ENCODE results near the gene OR6N2. TPM values are rescaled to one million over a fixed set of nuclear protein-coding genes. Genes with fewer than 3 reads are reported as not detected.

The OR6N2 gene
- total RNA-seq, 1 experiment from 2014 or later, result not detected

DNA sequence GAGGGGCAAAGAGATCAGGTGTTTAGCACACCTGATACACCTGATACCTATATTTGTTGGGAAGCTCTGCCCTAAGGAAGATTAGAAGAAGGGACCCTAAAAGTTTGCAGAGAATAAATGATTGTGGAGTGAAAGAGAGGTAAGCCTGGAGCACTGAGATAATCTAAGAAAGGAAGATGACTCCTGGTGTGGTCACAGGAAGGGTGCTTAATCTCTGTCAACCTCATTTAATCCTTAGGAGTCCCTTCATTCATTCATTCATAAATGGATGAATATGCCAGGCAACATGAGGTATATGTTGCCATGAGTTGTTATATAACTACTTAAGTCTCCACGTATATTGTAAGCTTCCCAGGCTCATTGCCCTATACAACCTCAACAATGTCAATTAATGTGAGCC lies 34.0 kb upstream of the OR6N2 start:
- Histone ChIP-seq H3K27me3 (replicated peaks; ENCODE audit: insufficient read depth, low read depth, low read length, poor library complexity) (peaks cover 5% of the 10 kb centered on the region), H3K4me3 (ENCODE audit: low read depth, low read length, poor library complexity, severe bottlenecking) (no peak overlapping the region), H3K27ac (ENCODE audit: low read depth, low read length, poor library complexity, severe bottlenecking) (no peak overlapping the region), H3K9me3 (ENCODE audit: low read depth, low read length, poor library complexity, severe bottlenecking) (no peaks in the 10 kb centered on the region), H3K36me3 (ENCODE audit: insufficient read depth, low read length, poor library complexity, severe bottlenecking) (no peaks in the 10 kb centered on the region), H3K4me1 (ENCODE audit: insufficient read depth, low read length, poor library complexity, severe bottlenecking) (no peaks in the 10 kb centered on the region)
- CTCF ChIA-PET, result no interaction called here
- POLR2A ChIA-PET (ENCODE audit: low non-redundant PET), result no interaction called here
- no TSS peak for BruUV-seq (replicated peaks)
- intact Hi-C loops (cut with micrococcal nuclease; ENCODE audit: unreplicated experiment), result no loop called here
- DNase-seq (ENCODE audit: low spot score), result no peak
- TF ChIP-seq EZH2 (IDR thresholded peaks at IDR 0.05; ENCODE audit: borderline replicate concordance, low read depth, low read length, poor library complexity, severe bottlenecking), result no peak
- TF ChIP-seq, protein P1, sequence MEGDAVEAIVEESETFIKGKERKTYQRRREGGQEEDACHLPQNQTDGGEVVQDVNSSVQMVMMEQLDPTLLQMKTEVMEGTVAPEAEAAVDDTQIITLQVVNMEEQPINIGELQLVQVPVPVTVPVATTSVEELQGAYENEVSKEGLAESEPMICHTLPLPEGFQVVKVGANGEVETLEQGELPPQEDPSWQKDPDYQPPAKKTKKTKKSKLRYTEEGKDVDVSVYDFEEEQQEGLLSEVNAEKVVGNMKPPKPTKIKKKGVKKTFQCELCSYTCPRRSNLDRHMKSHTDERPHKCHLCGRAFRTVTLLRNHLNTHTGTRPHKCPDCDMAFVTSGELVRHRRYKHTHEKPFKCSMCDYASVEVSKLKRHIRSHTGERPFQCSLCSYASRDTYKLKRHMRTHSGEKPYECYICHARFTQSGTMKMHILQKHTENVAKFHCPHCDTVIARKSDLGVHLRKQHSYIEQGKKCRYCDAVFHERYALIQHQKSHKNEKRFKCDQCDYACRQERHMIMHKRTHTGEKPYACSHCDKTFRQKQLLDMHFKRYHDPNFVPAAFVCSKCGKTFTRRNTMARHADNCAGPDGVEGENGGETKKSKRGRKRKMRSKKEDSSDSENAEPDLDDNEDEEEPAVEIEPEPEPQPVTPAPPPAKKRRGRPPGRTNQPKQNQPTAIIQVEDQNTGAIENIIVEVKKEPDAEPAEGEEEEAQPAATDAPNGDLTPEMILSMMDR (conservative IDR thresholded peaks at IDR 0.05; ENCODE audit: low read depth, low read length), result no peak

DNA sequence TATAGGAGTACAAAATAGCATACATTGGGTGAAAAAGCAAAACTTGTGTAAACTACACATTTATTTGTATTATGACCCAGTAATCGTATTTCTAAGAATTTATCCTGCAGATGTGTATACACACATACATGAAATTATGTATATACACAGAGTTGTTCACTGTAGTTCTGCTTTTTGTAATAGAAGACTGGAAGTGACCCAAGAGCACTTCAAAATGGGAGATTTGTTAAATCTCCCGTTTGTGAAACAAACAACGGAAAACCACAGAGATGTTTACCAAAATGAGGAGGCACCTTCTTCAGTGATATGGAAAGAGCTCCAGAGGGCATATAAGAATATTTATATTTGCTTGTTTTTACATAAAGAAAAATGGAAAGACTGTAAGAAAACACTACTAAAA lies 32.2 kb upstream of the OR6N2 start:
- TF ChIP-seq, protein P1 (conservative IDR thresholded peaks at IDR 0.05; ENCODE audit: low read depth, low read length), result no peak
- no peak for TF ChIP-seq EZH2 (IDR thresholded peaks at IDR 0.05; ENCODE audit: borderline replicate concordance, low read depth, low read length, poor library complexity, severe bottlenecking)
- Histone ChIP-seq H3K27ac (ENCODE audit: low read depth, low read length, poor library complexity, severe bottlenecking) (no peak overlapping the region), H3K4me3 (ENCODE audit: low read depth, low read length, poor library complexity, severe bottlenecking) (no peak overlapping the region), H3K27me3 (replicated peaks; ENCODE audit: insufficient read depth, low read depth, low read length, poor library complexity) (peaks cover 5% of the 10 kb centered on the region), H3K9me3 (ENCODE audit: low read depth, low read length, poor library complexity, severe bottlenecking) (no peaks in the 10 kb centered on the region), H3K4me1 (ENCODE audit: insufficient read depth, low read length, poor library complexity, severe bottlenecking) (no peaks in the 10 kb centered on the region), H3K36me3 (ENCODE audit: insufficient read depth, low read length, poor library complexity, severe bottlenecking) (no peaks in the 10 kb centered on the region)
- DNase-seq (ENCODE audit: low spot score), result no peak
- ChIA-PET CTCF (no interaction called here), POLR2A (ENCODE audit: low non-redundant PET) (no interaction called here)
- intact Hi-C loops (cut with micrococcal nuclease; ENCODE audit: unreplicated experiment), result no loop called here
- no TSS peak for BruUV-seq (replicated peaks)

DNA sequence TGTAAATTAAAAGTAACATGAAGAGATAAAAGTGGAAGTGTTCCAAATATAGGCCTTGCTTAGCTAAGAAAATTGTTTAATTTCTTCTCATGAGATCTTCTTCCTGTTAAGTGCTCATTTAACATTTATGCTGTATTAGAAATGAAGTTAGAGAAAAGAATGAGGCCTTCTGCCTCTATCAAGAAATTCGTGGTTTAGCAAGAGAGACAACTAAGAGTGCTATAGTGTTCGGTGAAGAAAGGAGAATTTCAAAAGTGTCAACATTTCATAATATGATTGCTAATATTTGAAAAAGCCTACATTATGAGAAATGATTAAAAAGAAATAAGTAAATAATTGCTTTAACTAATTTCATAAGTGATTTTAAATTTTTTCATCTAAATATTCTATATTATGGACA lies 31.3 kb upstream of the OR6N2 start:
- intact Hi-C loops (cut with micrococcal nuclease; ENCODE audit: unreplicated experiment), result no loop called here
- Histone ChIP-seq H3K9me3 (ENCODE audit: low read depth, low read length, poor library complexity, severe bottlenecking) (no peaks in the 10 kb centered on the region), H3K36me3 (ENCODE audit: insufficient read depth, low read length, poor library complexity, severe bottlenecking) (no peaks in the 10 kb centered on the region), H3K4me3 (ENCODE audit: low read depth, low read length, poor library complexity, severe bottlenecking) (no peak overlapping the region), H3K27ac (ENCODE audit: low read depth, low read length, poor library complexity, severe bottlenecking) (no peak overlapping the region), H3K27me3 (replicated peaks; ENCODE audit: insufficient read depth, low read depth, low read length, poor library complexity) (peaks cover 5% of the 10 kb centered on the region), H3K4me1 (ENCODE audit: insufficient read depth, low read length, poor library complexity, severe bottlenecking) (no peaks in the 10 kb centered on the region)
- CTCF ChIA-PET, result no interaction called here
- POLR2A ChIA-PET (ENCODE audit: low non-redundant PET), result no interaction called here
- DNase-seq (ENCODE audit: low spot score), result no peak
- no TSS peak for BruUV-seq (replicated peaks)
- TF ChIP-seq, protein P1 (conservative IDR thresholded peaks at IDR 0.05; ENCODE audit: low read depth, low read length), result no peak
- TF ChIP-seq EZH2 (IDR thresholded peaks at IDR 0.05; ENCODE audit: borderline replicate concordance, low read depth, low read length, poor library complexity, severe bottlenecking), result no peak

All from A673 (cell line).